Raji (cell line): ENCODE measurements around the gene TTC33.

Experiments
- POLR2A ChIP-seq: IDR thresholded peaks from 2 replicates; pipeline ENCODE4 v1.6.1; 2011; ENCODE audit warnings: low read depth, low read length, control low read depth; ENCODE audit not compliant: insufficient read depth

Gene TTC33

GRCh38 chr5:40511801-40512200, 244.0 kb downstream of the TTC33 start:
- no peak for TF ChIP-seq POLR2A

DNA sequence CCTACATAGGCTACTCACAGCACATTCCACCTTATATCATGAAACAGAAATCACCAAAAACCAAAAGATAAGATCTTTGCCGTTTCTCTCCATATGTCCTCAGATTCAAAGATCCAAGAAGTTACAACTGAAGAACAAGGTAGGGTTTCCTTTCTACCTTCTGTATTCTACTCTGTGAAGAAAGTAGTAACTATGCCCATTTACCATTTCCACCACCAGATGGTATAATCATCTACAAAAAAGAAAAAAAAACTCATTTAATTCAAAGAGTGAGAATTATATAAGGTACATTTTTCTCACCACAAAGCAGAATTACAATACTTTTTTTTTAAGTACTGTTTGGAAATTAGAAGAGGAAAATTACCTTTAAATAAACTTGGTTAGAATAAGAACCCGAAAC, 248.7 kb downstream of the TTC33 start:
- TF ChIP-seq POLR2A, result no peak

- no peak for TF ChIP-seq POLR2A
Measured at GRCh38 chr5:40505031-40505430, 250.7 kb downstream of the TTC33 start.

GRCh38 chr5:40503439-40503838, 252.3 kb downstream of the TTC33 start:
- no peak for TF ChIP-seq POLR2A

- no peak for TF ChIP-seq POLR2A
Measured at GRCh38 chr5:40502736-40503135, 253.0 kb downstream of the TTC33 start.

- no peak for TF ChIP-seq POLR2A
Measured at GRCh38 chr5:40501711-40502444, 253.9 kb downstream of the TTC33 start.

GRCh38 chr5:40499518-40500273, 256.1 kb downstream of the TTC33 start:
- TF ChIP-seq POLR2A, result no peak

DNA sequence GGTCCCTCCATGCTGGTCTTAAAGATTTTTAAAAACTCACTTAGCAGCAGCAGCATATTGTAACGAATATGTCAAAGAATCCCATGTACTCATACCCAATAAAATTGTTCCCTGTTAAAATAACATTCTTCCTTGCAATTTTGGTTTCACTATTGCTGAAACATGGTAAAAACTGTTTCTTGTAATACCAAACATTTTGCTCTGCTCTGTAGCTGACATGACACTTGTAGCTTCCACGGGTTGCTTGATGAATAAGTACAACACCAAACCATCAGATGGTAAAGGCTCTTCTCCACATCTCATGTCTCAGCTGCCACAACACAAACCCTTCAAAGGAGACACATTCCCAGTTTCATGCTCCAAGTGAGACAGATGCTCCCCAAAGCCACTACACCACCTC, 256.8 kb downstream of the TTC33 start:
- no peak for TF ChIP-seq POLR2A

- TF ChIP-seq POLR2A, result no peak
Measured at GRCh38 chr5:40497573-40497972, 258.2 kb downstream of the TTC33 start.

GRCh38 chr5:40495237-40495635, 260.5 kb downstream of the TTC33 start:
- TF ChIP-seq POLR2A, result no peak

DNA sequence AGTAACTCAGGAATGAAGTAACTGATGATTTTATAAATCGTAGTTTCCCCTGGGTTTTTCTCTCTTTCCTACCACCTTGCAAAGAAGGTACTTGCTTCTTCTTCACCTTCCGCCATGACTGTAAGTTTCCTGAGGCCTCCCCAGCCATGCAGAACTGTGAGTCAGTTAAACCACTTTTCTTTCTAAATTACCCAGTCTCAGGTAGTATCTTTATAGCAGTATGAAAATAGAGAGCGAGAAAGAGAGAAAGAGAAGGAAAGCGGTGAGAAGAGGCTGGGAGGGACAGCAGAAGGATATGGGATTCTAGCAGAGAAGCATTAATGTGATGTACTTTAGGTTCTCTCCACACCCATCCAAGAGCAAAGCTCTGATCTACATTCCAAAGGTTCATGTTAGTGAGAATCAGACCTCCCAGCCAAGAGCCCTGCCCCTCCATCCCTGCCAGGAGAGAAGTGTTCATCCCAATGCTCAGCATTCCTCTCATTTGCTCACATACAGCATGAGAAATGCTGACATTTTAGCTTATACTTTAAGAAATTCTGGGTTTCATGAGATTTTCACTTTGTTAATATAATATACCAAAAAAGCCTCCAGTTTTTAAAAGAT, 261.0 kb downstream of the TTC33 start:
- no peak for TF ChIP-seq POLR2A

GRCh38 chr5:40492056-40492455, 263.7 kb downstream of the TTC33 start:
- TF ChIP-seq POLR2A, result no peak

GRCh38 chr5:40491644-40492043, 264.1 kb downstream of the TTC33 start:
- no peak for TF ChIP-seq POLR2A

GRCh38 chr5:40490464-40491111, 265.2 kb downstream of the TTC33 start:
- no peak for TF ChIP-seq POLR2A

DNA sequence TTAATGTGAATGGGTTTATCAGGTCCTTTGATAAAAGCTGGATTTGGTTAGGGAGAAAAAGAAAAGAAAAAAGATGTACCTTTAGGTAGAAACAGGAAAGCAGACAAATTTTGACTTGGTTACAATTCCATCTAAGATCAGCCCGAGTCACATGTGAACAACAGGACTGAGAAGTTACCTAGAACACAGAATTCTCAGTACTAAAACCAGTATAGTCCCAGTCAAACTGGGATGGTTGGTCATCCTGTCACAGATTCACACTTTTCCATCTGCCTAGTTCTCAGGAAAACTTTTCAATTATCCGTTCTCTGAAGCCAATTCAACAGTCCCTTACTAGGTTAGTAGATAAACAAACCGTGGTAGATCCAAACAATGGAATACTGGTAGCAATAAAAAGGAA, 266.3 kb downstream of the TTC33 start:
- no peak for TF ChIP-seq POLR2A

- TF ChIP-seq POLR2A, result no peak
Measured at GRCh38 chr5:40486437-40487275, 269.1 kb downstream of the TTC33 start.
